Measurements from ENCODE around the gene CCDC170. TPM values are rescaled to one million over a fixed set of nuclear protein-coding genes. Genes with fewer than 3 reads are reported as not detected.

Gene CCDC170
- total and polyA plus RNA-seq, 4 donors: 0.37 to 0.59 (median 0.45) TPM

DNA sequence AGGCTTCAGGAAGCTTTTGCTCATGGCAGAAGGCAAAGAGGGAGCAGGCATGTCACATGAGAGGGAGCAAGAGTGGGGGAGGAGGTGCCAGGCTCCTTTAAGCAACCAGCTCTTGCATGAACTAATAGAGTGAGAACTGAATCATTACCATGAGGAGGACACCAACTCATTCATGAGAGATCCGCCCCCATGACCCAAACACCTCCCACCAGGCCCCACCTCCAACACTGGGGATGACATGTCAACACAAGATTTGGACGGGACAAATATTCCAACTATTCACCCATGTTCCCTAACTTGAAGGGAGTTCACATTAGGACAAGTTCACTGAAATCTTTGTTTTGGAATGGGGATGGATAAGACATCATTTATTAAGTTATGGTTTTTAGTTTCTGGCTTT lies 158.5 kb downstream of the CCDC170 start:
- Histone ChIP-seq H3K4me1 (ENCODE audit: control insufficient read depth in 4 of 4, insufficient read depth in 4 of 4, low read length in 3 of 4) (peaks cover 0 to 20% (median 3%) of the 10 kb centered on the region in 4 donors), H3K4me3 (ENCODE audit: low read depth in 1 of 3, low read length in 3 of 3) (no peak overlapping the region), H3K27me3 (ENCODE audit: control insufficient read depth in 4 of 4, insufficient read depth in 4 of 4, low read length in 3 of 4) (no peaks in the 10 kb centered on the region), H3K9me3 (ENCODE audit: control insufficient read depth in 4 of 4, low read length in 3 of 4) (peaks cover 0 to 2% (median under 1%) of the 10 kb centered on the region in 4 donors), H3K9ac (ENCODE audit: low read depth in 1 of 2, low read length in 2 of 2) (no peak overlapping the region), H3K27ac (ENCODE audit: low read depth in 1 of 2, low read length in 2 of 2) (no peak overlapping the region), H3K36me3 (ENCODE audit: control insufficient read depth in 4 of 4, insufficient read depth in 3 of 4, low read depth in 1 of 4, low read length in 3 of 4) (peaks cover 0 to 2% (median 0%) of the 10 kb centered on the region in 4 donors)
- TF ChIP-seq GABPA (IDR thresholded peaks at IDR 0.05 in 1 of 2, conservative IDR thresholded peaks at IDR 0.05 in 1 of 2): no peak
- TF ChIP-seq YY1 (IDR thresholded peaks at IDR 0.05): no peak
- TF ChIP-seq, protein P1, sequence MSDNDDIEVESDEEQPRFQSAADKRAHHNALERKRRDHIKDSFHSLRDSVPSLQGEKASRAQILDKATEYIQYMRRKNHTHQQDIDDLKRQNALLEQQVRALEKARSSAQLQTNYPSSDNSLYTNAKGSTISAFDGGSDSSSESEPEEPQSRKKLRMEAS (IDR thresholded peaks at IDR 0.05): no peak
- TF ChIP-seq SP1 (IDR thresholded peaks at IDR 0.05): peak; percentile 52
- TF ChIP-seq, protein P2, sequence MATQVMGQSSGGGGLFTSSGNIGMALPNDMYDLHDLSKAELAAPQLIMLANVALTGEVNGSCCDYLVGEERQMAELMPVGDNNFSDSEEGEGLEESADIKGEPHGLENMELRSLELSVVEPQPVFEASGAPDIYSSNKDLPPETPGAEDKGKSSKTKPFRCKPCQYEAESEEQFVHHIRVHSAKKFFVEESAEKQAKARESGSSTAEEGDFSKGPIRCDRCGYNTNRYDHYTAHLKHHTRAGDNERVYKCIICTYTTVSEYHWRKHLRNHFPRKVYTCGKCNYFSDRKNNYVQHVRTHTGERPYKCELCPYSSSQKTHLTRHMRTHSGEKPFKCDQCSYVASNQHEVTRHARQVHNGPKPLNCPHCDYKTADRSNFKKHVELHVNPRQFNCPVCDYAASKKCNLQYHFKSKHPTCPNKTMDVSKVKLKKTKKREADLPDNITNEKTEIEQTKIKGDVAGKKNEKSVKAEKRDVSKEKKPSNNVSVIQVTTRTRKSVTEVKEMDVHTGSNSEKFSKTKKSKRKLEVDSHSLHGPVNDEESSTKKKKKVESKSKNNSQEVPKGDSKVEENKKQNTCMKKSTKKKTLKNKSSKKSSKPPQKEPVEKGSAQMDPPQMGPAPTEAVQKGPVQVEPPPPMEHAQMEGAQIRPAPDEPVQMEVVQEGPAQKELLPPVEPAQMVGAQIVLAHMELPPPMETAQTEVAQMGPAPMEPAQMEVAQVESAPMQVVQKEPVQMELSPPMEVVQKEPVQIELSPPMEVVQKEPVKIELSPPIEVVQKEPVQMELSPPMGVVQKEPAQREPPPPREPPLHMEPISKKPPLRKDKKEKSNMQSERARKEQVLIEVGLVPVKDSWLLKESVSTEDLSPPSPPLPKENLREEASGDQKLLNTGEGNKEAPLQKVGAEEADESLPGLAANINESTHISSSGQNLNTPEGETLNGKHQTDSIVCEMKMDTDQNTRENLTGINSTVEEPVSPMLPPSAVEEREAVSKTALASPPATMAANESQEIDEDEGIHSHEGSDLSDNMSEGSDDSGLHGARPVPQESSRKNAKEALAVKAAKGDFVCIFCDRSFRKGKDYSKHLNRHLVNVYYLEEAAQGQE (IDR thresholded peaks at IDR 0.05): no peak
- TF ChIP-seq FOXA2 (IDR thresholded peaks at IDR 0.05): peak; percentile 10
- TF ChIP-seq JUND (IDR thresholded peaks at IDR 0.05): no peak
- no peak for TF ChIP-seq FOXA1 (IDR thresholded peaks at IDR 0.05)
- peak; percentile 78 to 81 for TF ChIP-seq RXRA (IDR thresholded peaks at IDR 0.05)
- no peak for TF ChIP-seq HNF4G (IDR thresholded peaks at IDR 0.05)
- TF ChIP-seq RAD21 (IDR thresholded peaks at IDR 0.05): peak in 1 of 2 donors; percentile 14
- TF ChIP-seq, protein P3, sequence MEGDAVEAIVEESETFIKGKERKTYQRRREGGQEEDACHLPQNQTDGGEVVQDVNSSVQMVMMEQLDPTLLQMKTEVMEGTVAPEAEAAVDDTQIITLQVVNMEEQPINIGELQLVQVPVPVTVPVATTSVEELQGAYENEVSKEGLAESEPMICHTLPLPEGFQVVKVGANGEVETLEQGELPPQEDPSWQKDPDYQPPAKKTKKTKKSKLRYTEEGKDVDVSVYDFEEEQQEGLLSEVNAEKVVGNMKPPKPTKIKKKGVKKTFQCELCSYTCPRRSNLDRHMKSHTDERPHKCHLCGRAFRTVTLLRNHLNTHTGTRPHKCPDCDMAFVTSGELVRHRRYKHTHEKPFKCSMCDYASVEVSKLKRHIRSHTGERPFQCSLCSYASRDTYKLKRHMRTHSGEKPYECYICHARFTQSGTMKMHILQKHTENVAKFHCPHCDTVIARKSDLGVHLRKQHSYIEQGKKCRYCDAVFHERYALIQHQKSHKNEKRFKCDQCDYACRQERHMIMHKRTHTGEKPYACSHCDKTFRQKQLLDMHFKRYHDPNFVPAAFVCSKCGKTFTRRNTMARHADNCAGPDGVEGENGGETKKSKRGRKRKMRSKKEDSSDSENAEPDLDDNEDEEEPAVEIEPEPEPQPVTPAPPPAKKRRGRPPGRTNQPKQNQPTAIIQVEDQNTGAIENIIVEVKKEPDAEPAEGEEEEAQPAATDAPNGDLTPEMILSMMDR (IDR thresholded peaks at IDR 0.05; ENCODE audit: low read depth, low read length, missing input control): no peak
- peak; percentile 46 for TF ChIP-seq NR2F2 (IDR thresholded peaks at IDR 0.05)
- DNase-seq (ENCODE audit: low spot score): no peak
- WGBS: 27% methylated on average over 2 of the region's 2 CpGs

DNA sequence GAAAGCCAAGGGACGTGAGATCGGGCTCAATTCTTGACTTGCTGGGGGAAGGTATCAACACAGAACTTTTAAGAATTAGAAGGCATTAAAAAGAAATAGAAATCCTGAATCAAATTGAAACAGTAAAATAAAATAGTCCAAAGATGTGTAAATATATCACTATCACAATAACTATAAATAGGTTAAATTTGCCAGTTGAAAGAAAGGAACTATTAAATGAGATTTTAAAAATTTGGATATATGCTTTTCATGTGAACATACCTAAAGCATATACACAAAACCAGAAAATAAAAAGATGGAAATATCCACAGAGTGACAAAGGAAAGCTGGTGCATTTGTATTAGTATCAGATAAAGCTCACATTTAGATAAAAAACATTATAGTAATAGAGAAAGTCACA lies 161.3 kb downstream of the CCDC170 start:
- 95% methylated on average over 2 of the region's 2 CpGs for WGBS
- no peak for TF ChIP-seq FOXA2 (IDR thresholded peaks at IDR 0.05)

DNA sequence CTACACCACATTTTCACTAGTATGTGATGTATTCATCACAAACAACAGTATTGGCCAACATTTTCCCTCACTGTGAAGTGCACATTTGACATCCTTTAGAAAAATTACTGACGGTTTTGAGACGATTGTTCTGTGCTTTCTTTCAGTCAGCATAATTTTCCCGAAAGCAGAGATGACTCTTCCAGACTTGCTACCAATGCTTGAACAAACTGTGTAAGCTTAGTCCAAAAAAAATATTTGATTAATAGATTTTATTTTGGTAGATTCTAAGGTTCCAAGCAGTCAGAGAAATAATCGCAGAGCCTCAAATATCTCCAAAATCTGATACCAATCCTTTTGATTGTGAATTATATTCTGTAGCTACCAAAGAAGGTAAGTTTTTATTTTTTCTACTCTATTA lies 162.6 kb downstream of the CCDC170 start:
- DNase-seq (ENCODE audit: low spot score): no peak
- Histone ChIP-seq H3K27me3 (ENCODE audit: control insufficient read depth in 4 of 4, insufficient read depth in 4 of 4, low read length in 3 of 4) (no peaks in the 10 kb centered on the region), H3K27ac (ENCODE audit: low read depth in 1 of 2, low read length in 2 of 2) (peak overlapping the region; percentile 54 to 69), H3K4me1 (ENCODE audit: control insufficient read depth in 4 of 4, insufficient read depth in 4 of 4, low read length in 3 of 4) (peaks cover 5 to 44% (median 16%) of the 10 kb centered on the region in 4 donors), H3K9me3 (ENCODE audit: control insufficient read depth in 4 of 4, low read length in 3 of 4) (peaks cover 0 to 2% (median under 1%) of the 10 kb centered on the region in 4 donors), H3K4me3 (ENCODE audit: low read depth in 1 of 3, low read length in 3 of 3) (peak overlapping the region; percentile 40 to 81 (median 51)), H3K36me3 (ENCODE audit: control insufficient read depth in 4 of 4, insufficient read depth in 3 of 4, low read depth in 1 of 4, low read length in 3 of 4) (peaks cover 0 to 2% (median 0%) of the 10 kb centered on the region in 4 donors), H3K9ac (ENCODE audit: low read depth in 1 of 2, low read length in 2 of 2) (peak overlapping the region in 1 of 2 donors; percentile 74)
- 41% methylated on average over 4 of the region's 4 CpGs for WGBS
- TF ChIP-seq HNF4A (conservative IDR thresholded peaks at IDR 0.05) (peak; percentile 26 to 38), HNF4G (IDR thresholded peaks at IDR 0.05) (no peak), RAD21 (IDR thresholded peaks at IDR 0.05) (peak in 1 of 2 donors; percentile 22)
- TF ChIP-seq, protein P4, sequence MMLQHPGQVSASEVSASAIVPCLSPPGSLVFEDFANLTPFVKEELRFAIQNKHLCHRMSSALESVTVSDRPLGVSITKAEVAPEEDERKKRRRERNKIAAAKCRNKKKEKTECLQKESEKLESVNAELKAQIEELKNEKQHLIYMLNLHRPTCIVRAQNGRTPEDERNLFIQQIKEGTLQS (IDR thresholded peaks at IDR 0.05): no peak

More for the DNA sequence above, 161.3 kb downstream of the CCDC170 start:
- no peaks in the 10 kb centered on the region for H3K27me3 ChIP-seq (ENCODE audit: control insufficient read depth in 4 of 4, insufficient read depth in 4 of 4, low read length in 3 of 4)
- peaks cover 0 to 2% (median under 1%) of the 10 kb centered on the region in 4 donors for H3K9me3 ChIP-seq (ENCODE audit: control insufficient read depth in 4 of 4, low read length in 3 of 4)
- peaks cover 3 to 37% (median 13%) of the 10 kb centered on the region in 4 donors for H3K4me1 ChIP-seq (ENCODE audit: control insufficient read depth in 4 of 4, insufficient read depth in 4 of 4, low read length in 3 of 4)
- DNase-seq (ENCODE audit: low spot score): no peak
- no peak overlapping the region for H3K9ac ChIP-seq (ENCODE audit: low read depth in 1 of 2, low read length in 2 of 2)
- no peak overlapping the region for H3K27ac ChIP-seq (ENCODE audit: low read depth in 1 of 2, low read length in 2 of 2)
- H3K4me3 ChIP-seq (ENCODE audit: low read depth in 1 of 3, low read length in 3 of 3): no peak overlapping the region
- H3K36me3 ChIP-seq (ENCODE audit: control insufficient read depth in 4 of 4, insufficient read depth in 3 of 4, low read depth in 1 of 4, low read length in 3 of 4): peaks cover 0 to 2% (median 0%) of the 10 kb centered on the region in 4 donors
